Stimulated activated CD4-positive, alpha-beta T cell treated with anti-CD3 and anti-CD28 coated beads, Interleukin-12 subunit alpha, Interleukin-12 subunit beta, amount 100 ng/mL, for 48 hours (primary cell): Measurements from ENCODE around the gene MCC.
"Not testable (repeated sequence)": the region's sequence is repeated elsewhere in the genome, so short reads cannot be mapped to it uniquely, and the experiment has no call there.

ENCODE experiments used
- DNase-seq, 3 donors: peaks; one replicate each; pipeline ENCODE4 v3.0.0-alpha.2; 2020; ENCODE audit warnings: low read depth in 2 of 3, low spot score in 1 of 3

MCC gene

DNA sequence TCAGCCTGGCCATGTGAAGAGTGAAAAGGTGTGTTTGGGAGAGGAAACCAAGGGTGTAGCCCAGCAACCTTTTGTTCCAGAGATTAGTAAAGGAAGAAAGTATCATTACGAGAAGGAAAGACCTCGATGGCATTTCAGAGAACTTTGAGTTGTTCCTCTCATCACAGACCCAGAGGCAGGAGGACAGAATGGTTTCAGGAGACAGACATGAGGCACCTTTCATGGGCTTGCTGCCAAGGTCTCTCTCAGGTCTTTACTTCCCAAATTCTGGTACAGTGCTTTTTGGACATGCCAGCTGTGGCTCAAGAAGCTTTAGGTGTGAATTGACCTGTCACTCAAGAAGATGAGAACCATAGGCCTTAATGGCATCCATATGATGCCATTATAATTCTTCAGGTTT is 2.8 kb upstream of the MCC start:
- no peak for DNase-seq

DNA sequence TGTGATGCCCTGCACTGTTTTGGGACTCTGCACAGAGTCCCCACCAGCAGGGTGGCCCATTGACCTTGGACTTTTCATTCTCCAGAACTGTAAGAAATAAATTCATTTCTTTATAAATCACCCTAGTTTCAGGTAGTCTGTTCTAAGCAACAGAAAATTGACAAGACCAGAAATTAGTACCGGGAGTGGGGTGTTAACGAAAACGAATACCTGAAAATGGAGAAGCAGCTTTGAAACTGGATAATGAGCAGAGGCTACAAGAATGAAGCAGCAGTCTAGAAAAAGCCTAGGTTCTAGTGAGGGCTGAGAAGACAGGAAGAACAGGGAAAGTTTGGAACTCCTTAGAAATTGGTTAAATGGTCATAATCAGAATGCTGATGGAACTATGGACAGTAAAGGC is 2.1 kb upstream of the MCC start:
- DNase-seq, result no peak

DNA sequence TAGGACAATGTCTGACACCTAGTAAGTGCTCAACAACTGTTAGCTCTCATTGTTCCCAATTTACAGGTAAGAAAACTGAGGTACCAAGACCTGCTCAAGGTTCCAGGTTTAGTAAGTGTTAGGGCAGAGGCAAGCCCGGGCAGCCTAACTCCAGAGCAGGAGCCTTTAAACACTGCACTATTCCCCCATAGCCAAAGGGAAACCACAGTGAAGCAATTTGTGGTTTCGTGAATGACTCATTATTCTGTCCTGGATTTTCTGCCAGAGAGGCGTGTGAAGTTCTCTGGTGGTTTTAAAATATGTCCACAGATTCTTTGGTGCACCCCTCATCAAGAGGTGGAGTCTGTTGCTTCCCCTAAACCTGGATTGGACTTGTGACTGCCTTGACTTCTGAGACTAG is 1.0 kb upstream of the MCC start:
- DNase-seq, result no peak

- DNase-seq, result no peak
Observed at GRCh38 chr5:113488645-113489184, 462 bp upstream of the MCC start.

DNA sequence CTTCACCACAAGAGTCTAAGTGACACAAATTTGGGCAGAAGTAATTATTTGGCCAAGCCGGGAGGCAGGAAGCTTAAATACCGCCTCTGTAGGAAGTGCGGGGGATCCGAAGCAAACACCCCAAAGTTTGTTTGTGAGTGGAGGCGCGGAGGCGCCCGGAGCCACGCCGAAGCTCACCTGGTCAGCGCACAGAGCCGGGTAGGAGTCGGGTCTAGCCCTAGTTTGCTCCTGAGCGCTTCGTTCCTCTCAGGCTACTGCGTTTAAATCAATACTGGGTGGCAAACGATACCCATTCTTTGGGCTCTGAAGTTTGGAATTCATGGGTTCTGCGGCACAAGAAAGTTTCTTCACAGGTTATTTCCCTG is 855 bp downstream of the MCC start:
- no peak for DNase-seq

DNA sequence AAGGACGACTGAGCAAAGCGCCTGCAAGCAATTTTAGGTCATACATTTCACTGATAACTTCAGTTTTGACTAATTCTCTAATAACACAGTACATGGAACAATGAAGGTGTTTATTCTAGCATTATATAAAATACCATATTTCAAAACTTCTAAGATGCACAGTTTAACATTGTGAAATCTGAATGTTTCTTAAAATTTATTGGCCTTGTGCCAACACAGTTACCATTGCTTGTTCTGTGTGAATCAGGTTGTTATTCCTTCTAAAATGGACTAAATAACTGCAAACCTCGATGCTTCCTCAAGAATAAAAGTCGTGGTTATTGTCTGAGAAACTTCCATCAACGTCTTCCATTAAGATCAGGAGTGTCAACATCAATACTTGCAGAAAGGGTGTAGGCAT is 8.0 kb downstream of the MCC start:
- no peak for DNase-seq

DNA sequence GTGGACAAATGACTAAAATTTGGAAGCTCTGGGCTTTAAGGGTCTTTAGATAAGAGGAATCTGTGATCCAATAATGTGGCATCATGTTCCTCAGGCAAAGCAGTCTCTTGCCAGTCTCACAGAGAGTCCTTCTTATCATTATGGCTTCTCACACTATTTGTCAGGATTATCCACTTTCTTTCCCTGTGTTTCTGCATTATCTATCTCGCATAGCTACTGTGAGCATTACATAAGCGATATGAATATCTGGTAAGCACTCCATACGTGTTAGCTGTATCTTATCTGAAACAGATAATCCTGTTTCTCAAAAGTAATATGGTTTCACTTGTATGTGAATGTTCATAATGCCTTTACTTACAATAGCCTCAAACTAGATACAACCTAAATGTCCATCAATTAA is 9.6 kb downstream of the MCC start:
- no peak for DNase-seq

GRCh38 chr5:113474100-113474728 is 14.0 kb downstream of the MCC start:
- DNase-seq, result no peak

- DNase-seq, result no peak
Observed at GRCh38 chr5:113463032-113463431, 25.2 kb downstream of the MCC start.

DNA sequence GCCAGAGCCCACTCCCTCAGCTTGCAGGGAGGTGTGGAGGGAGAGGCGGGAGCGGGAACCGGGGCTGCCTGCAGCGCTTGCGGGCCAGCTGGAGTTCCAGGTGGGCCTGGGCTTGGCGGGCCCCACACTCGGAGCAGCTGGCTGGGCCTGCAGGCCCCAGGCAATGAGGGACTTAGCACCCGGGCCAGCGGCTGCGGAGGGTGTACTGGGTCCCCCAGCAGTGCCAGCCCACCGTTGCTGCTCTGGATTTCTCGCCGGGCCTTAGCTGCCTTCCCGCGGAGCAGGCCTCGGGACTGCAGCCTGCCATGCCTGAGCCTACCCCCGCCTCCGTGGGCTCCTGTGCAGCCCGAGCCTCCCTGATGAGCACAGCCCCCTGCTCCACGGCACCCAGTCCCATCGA is 31.1 kb downstream of the MCC start:
- DNase-seq, result not testable (repeated sequence)

- no peak for DNase-seq
Observed at GRCh38 chr5:113452941-113453340, 35.3 kb downstream of the MCC start.

DNA sequence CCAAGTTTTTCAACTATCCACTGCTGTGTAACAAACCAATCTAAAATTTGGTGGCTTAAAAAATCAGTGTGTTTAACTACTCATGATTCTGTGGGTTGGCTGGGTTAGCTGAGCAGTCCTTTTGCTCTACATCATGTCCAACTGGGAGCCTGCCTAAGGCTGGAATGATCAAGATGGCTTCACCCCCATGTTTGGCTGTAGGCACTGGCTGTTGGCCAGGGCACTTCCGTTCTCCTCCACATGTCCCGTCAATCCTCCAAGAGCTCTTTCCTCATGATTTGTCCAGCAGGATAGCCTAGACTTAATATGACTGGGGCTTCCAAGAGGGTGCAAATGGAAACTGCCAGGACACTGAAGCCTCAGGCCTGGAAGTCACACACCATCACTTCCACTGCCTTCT is 36.5 kb downstream of the MCC start:
- DNase-seq, result no peak

- DNase-seq, result no peak
Observed at GRCh38 chr5:113450929-113451328, 37.3 kb downstream of the MCC start.

DNA sequence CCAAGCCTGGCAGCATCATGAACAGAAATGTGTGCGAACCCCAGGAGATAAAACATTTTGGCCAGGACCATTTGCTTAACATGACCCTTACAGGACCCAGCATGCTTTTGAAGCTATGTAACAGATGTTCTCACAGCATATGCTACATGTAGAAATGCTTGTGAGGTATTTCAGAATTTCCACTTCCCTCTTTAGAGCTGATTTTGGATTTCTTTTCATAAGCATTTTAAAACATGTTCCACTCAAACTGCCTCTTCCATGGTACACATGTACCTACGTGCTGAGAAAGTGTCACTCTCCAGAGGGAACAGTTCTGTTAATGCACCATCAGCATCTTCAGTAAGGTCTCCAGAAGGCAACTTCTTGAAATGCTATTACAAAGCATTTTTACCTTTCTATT is 37.8 kb downstream of the MCC start:
- DNase-seq, result no peak

DNA sequence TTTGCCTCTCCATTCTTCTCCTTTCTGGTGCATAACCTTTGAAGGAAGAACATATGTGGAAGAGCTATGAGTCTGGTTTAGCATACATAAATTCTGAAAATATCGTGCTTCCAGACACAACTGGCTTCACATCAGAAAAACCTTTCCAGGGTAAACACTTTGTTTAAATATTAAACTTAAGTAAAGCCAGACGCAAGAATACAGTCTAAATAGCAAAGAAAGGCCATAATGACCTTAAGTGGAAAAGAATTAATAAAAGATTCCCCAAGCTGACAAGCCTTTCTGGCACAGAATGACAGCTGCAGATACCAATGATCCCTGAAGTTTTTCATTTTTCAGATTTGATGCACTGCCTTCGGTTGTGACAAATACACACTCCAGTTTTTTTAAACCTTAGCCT is 40.0 kb downstream of the MCC start:
- no peak for DNase-seq

DNA sequence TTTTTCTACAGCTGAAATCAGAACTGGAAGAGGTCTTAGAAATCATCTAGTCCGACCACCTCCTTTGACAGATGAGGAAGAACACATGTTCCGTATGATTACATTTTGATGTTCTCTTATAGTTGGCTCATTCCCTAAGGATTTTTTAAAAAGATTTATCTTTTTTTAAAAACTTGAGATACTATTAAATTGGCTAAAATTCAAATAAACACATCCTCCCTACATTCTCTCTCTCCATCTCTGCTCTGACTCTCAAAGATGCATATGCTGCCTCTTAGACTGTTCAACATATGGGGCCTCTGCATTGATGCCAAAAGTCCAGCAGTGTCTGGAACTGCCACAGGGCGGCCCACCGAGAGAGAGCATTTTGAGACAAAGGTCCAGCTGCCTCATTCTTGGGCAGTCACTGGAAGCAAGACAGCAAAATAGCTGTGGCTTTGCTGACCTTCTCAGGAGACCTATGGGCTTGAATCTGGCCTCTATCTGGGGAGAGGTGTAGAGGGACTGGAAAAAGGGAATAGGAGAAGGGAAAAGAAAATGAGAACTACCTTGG is 40.7 kb downstream of the MCC start:
- no peak for DNase-seq

GRCh38 chr5:113446358-113446927 is 41.8 kb downstream of the MCC start:
- no peak for DNase-seq

GRCh38 chr5:113437111-113437510 is 51.1 kb downstream of the MCC start:
- DNase-seq, result no peak

DNA sequence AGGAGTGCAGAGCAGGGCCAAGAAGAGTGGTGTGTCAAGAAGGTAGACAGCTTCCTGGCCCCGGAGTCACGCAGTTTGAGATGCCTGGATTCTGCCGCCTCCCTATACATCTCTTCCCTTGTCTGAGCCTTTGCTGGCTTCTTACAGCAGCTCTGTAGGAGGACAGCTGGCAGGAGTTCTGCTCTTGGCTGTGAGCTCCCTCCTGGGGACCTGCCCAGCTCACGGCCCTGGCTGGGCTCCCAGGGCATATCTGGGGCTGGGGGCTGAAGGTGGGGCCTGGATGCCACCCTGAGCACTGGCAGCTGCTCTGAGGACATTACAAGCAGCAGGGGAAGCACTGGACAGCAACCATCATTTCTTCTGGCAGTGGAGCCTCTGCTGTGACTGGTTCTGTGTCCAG is 52.7 kb downstream of the MCC start:
- no peak for DNase-seq

- no peak for DNase-seq
Observed at GRCh38 chr5:113434889-113435288, 53.4 kb downstream of the MCC start, which contains the start of gene TSSK1B. Gene TSSK1B, minus strand, starts transcription at chr5:113434989. Its CDS starts 150 bp downstream, at chr5:113434839.

GRCh38 chr5:113433862-113434612 is 54.2 kb downstream of the MCC start:
- DNase-seq, result no peak

- no peak for DNase-seq
Observed at GRCh38 chr5:113433071-113433470, 55.2 kb downstream of the MCC start.
